HepG2 (cell line): Measurements from ENCODE around the gene TSPYL6. TPM values are rescaled to one million over a fixed set of nuclear protein-coding genes. Genes with fewer than 3 reads are reported as not detected.

ENCODE experiments used
- ATF7-NPFF ChIP-seq: sonication (generic); formaldehyde crosslinking; IDR thresholded peaks from 2 replicates; pipeline ENCODE4 v1.8.1; 2023; ENCODE audit warnings: mild to moderate bottlenecking, low read depth, missing genetic modification reagents, moderate library complexity
- BHLHE40 ChIP-seq: IDR thresholded peaks from 2 replicates; pipeline ENCODE4 v1.6.1; 2011; ENCODE audit warnings: low read length, improper control_type of control experiment
- DDIT3 ChIP-seq: sonication (generic); formaldehyde crosslinking; IDR thresholded peaks from 2 replicates; pipeline ENCODE4 v1.4.0; 2020; ENCODE audit warnings: mild to moderate bottlenecking, missing genetic modification reagents
- EHMT2 ChIP-seq: fragments of 200-600 bp; sonication (generic); IDR thresholded peaks from 2 replicates; pipeline ENCODE4 v1.7.0; 2017; ENCODE audit warnings: antibody characterized with exemption, low read depth, low read length, borderline replicate concordance
- HCFC1 ChIP-seq: fragments of 150-350 bp; IDR thresholded peaks from 2 replicates; pipeline ENCODE4 v1.6.1; 2014; ENCODE audit warnings: low read depth, low read length
- HDAC2 ChIP-seq: sonication (generic); formaldehyde crosslinking; IDR thresholded peaks from 2 replicates; pipeline ENCODE4 v1.4.0; 2020; ENCODE audit warnings: missing genetic modification reagents
- HIC2 ChIP-seq: sonication (generic); formaldehyde crosslinking; IDR thresholded peaks from 2 replicates; pipeline ENCODE4 v1.9.0; 2022; ENCODE audit warnings: low read depth, missing genetic modification reagents
- HMG20B ChIP-seq: conservative IDR thresholded peaks from 2 replicates; pipeline ENCODE4 v1.6.1; 2016; ENCODE audit warnings: missing genetic modification reagents, missing compliant biosample characterization
- MLXIP ChIP-seq: sonication (generic); formaldehyde crosslinking; IDR thresholded peaks from 2 replicates; pipeline ENCODE4 v1.9.0; 2021; ENCODE audit warnings: missing genetic modification reagents, borderline replicate concordance
- NFATC3 ChIP-seq: sonication (generic); formaldehyde crosslinking; IDR thresholded peaks from 2 replicates; pipeline ENCODE4 v1.5.1; 2020; ENCODE audit warnings: mild to moderate bottlenecking, missing genetic modification reagents
- NFE2 ChIP-seq: sonication (generic); formaldehyde crosslinking; IDR thresholded peaks from 2 replicates; pipeline ENCODE4 v1.4.0; 2020; ENCODE audit warnings: missing genetic modification reagents
- NFKBIZ ChIP-seq: IDR thresholded peaks from 2 replicates; pipeline ENCODE4 v1.6.1; 2018; ENCODE audit warnings: missing genetic modification reagents, missing compliant biosample characterization
- RFX1 ChIP-seq: fragments of 450-650 bp; IDR thresholded peaks from 2 replicates; pipeline ENCODE4 v1.6.1; 2017
- THRA ChIP-seq: sonication (generic); formaldehyde crosslinking; IDR thresholded peaks from 2 replicates; pipeline ENCODE4 v1.4.0; 2020; ENCODE audit warnings: missing genetic modification reagents, borderline replicate concordance
- ZKSCAN8 ChIP-seq: IDR thresholded peaks from 2 replicates; pipeline ENCODE4 v1.6.1; 2016; ENCODE audit warnings: borderline replicate concordance, missing genetic modification reagents, missing compliant biosample characterization
- ZNF180 ChIP-seq: sonication (generic); formaldehyde crosslinking; IDR thresholded peaks from 2 replicates; pipeline ENCODE4 v1.4.0; 2020; ENCODE audit warnings: low read depth, missing genetic modification reagents, borderline replicate concordance
- ZNF230 ChIP-seq: sonication (generic); formaldehyde crosslinking; IDR thresholded peaks from 2 replicates; pipeline ENCODE4 v1.4.0; 2020; ENCODE audit warnings: mild to moderate bottlenecking, missing genetic modification reagents
- ZNF446 ChIP-seq: sonication (generic); formaldehyde crosslinking; IDR thresholded peaks from 2 replicates; pipeline ENCODE4 v1.5.0; 2020; ENCODE audit warnings: mild to moderate bottlenecking, missing genetic modification reagents
- ZNF597 ChIP-seq: sonication (generic); formaldehyde crosslinking; IDR thresholded peaks from 2 replicates; pipeline ENCODE4 v1.5.0; 2020; ENCODE audit warnings: missing genetic modification reagents
- ZNF644 ChIP-seq: IDR thresholded peaks from 2 replicates; pipeline ENCODE4 v1.6.1; 2016; ENCODE audit warnings: low read depth
- ZZZ3 ChIP-seq: sonication (generic); formaldehyde crosslinking; IDR thresholded peaks from 2 replicates; pipeline ENCODE4 v1.4.0; 2020; ENCODE audit warnings: missing genetic modification reagents, mild to moderate bottlenecking, borderline replicate concordance
- polyA plus RNA-seq, 8 experiments: library from polyadenylated mRNA; depleted of rRNA in 3 of 8; stranded (reverse) in 7 of 8; unstranded in 1 of 8; fragments of >200 nt; fragmentation: Illumina TruSeq in 4 of 8; extraction: Trizol in 4 of 8; gene quantifications; 2 replicates each; pipeline versions ENCODE4 v1.2.1 to v1.2.3, GENCODE V29; 2011 to 2016; ENCODE audit warnings: low read depth in 4 of 8, missing spikeins in 1 of 8, mixed read lengths in 1 of 8; ENCODE audit not compliant: insufficient read depth in 1 of 8
- total RNA-seq, 5 experiments: library from RNA; depleted of rRNA; stranded (reverse); fragments of >200 nt; fragmentation: Illumina TruSeq; extraction: Trizol; gene quantifications; 2 replicates each; pipeline ENCODE4 v1.2.3, GENCODE V29; 2016; ENCODE audit warnings: low read depth in 1 of 5

The TSPYL6 gene
- total and polyA plus RNA-seq, 2 of the 13 experiments (the other 11 are each of a cell fraction or from before 2014, with no cell fraction given) = 0.03 TPM; not detected in 1

- TF ChIP-seq MLXIP (CRISPR knock-in tag) = no peak
- peak; percentile 99 for TF ChIP-seq HDAC2 (CRISPR knock-in tag)
- peak; percentile 93 for TF ChIP-seq ZKSCAN8 (CRISPR knock-in tag)
- TF ChIP-seq HMG20B (CRISPR knock-in tag) = peak; percentile 95
- peak; percentile 63; the same call in 1 of the 2 replicates for TF ChIP-seq NFKBIZ (CRISPR knock-in tag)
- no peak for TF ChIP-seq BHLHE40
- TF ChIP-seq ATF7-NPFF (CRISPR knock-in tag) = peak; percentile 76
- peak; percentile 48; the same call in 1 of the 2 replicates for TF ChIP-seq NFE2 (CRISPR knock-in tag)
- TF ChIP-seq HCFC1 = no peak
- TF ChIP-seq ZNF230 (CRISPR knock-in tag) = no peak
- peak; percentile 9; the same call in 1 of the 2 replicates for TF ChIP-seq THRA (CRISPR knock-in tag)
- TF ChIP-seq ZNF446 (CRISPR knock-in tag) = no peak
- TF ChIP-seq ZNF597 (CRISPR knock-in tag) = no peak
- no peak for TF ChIP-seq ZZZ3 (CRISPR knock-in tag)
- TF ChIP-seq HIC2 (CRISPR knock-in tag) = 0 out of 2 replicates have a peak, but pooled peaks have one; percentile 50
- TF ChIP-seq ZNF644 (CRISPR knock-in tag) = peak; percentile 100
- peak; percentile 99 for TF ChIP-seq EHMT2
- peak; percentile 53; the same call in 1 of the 2 replicates for TF ChIP-seq NFATC3 (CRISPR knock-in tag)
- no peak for TF ChIP-seq ZNF180 (CRISPR knock-in tag)
- TF ChIP-seq DDIT3 = no peak
- no peak for TF ChIP-seq RFX1
These were observed 22.0 kb downstream of the TSPYL6 start (continued) for GRCh38 chr2:54233832-54234649.
